Dendritic cell treated with granulocyte-macrophage colony-stimulating factor and Interleukin-4, amounts not matched to agents 40 ng/mL and 50 ng/mL, for 4 days (primary cell): ENCODE results near the gene FASTKD3.
A peak's percentile ranks its signal among the peaks of the same experiment; 100 is the strongest.

Experiments used
- H3K27ac Mint-ChIP-seq: one replicate; pipeline ENCODE4 v1.8.0; 2022; ENCODE audit warnings: mild to moderate bottlenecking, mixed read lengths
- H3K27me3 Mint-ChIP-seq: one replicate; pipeline ENCODE4 v1.8.0; 2022; ENCODE audit warnings: mild to moderate bottlenecking, mixed read lengths
- H3K36me3 Mint-ChIP-seq: one replicate; pipeline ENCODE4 v1.8.0; 2022; ENCODE audit warnings: low read depth, mixed read lengths
- H3K4me1 Mint-ChIP-seq: one replicate; pipeline ENCODE4 v1.8.0; 2022; ENCODE audit warnings: low read depth, mixed read lengths
- H3K4me3 Mint-ChIP-seq: one replicate; pipeline ENCODE4 v1.8.0; 2022; ENCODE audit warnings: mild to moderate bottlenecking, moderate library complexity, mixed read lengths
- H3K9me3 Mint-ChIP-seq: one replicate; pipeline ENCODE4 v1.8.0; 2022; ENCODE audit warnings: mixed read lengths
- intact Hi-C: fragments of 100-400 bp; cut with micrococcal nuclease; formaldehyde crosslinking; loops from one replicate; pipeline ENCODE4 v1.15.0; 2022

The FASTKD3 gene

DNA sequence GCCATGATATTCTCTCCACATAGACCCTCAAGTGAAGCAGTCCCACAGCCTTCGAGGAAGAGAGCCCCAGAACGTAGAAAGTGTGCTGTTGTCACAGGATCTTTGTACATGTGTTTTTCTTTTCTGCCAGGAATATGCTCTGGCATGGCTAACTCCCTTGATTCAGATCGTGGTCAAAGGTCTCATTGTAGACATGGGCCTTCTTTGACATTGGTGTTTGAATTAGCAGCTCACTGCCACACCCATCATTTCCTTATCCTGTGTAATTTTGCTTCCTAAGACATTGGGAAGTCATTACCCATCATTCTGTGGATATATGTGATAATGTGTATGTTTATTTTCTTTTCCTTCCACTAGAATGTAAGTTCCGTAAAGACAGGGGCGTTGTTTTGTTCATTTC is 25.6 kb upstream of the FASTKD3 start:
- H3K4me1 Mint-ChIP-seq, result peaks cover 9% of the 10 kb centered on the region
- H3K27me3 Mint-ChIP-seq, result no peaks in the 10 kb centered on the region
- H3K9me3 Mint-ChIP-seq, result no peaks in the 10 kb centered on the region
- no peak overlapping the region for H3K4me3 Mint-ChIP-seq
- H3K27ac Mint-ChIP-seq, result no peak overlapping the region
- intact Hi-C loops, result no loop called here
- H3K36me3 Mint-ChIP-seq, result peaks cover 88% of the 10 kb centered on the region

DNA sequence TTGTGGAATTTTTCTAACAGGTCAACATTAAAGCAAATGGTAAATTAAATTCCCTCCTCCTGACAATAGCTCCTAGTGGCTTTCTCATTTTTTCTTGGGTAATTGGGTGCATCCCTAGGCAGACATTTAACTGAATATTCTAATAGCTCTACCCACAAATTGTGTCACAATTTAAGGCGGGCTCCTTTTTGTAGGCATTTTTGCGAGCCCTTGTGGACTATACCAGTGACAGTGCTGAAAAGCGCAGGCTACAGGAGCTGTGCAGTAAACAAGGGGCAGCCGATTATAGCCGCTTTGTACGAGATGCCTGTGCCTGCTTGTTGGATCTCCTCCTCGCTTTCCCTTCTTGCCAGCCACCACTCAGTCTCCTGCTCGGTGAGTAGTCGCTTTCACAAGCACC is 20.1 kb upstream of the FASTKD3 start:
- H3K27ac Mint-ChIP-seq, result no peak overlapping the region
- H3K4me1 Mint-ChIP-seq, result peaks cover 1% of the 10 kb centered on the region
- H3K27me3 Mint-ChIP-seq, result no peaks in the 10 kb centered on the region
- intact Hi-C loops, result no loop called here
- H3K4me3 Mint-ChIP-seq, result no peak overlapping the region
- peaks cover 93% of the 10 kb centered on the region for H3K36me3 Mint-ChIP-seq
- H3K9me3 Mint-ChIP-seq, result no peaks in the 10 kb centered on the region

DNA sequence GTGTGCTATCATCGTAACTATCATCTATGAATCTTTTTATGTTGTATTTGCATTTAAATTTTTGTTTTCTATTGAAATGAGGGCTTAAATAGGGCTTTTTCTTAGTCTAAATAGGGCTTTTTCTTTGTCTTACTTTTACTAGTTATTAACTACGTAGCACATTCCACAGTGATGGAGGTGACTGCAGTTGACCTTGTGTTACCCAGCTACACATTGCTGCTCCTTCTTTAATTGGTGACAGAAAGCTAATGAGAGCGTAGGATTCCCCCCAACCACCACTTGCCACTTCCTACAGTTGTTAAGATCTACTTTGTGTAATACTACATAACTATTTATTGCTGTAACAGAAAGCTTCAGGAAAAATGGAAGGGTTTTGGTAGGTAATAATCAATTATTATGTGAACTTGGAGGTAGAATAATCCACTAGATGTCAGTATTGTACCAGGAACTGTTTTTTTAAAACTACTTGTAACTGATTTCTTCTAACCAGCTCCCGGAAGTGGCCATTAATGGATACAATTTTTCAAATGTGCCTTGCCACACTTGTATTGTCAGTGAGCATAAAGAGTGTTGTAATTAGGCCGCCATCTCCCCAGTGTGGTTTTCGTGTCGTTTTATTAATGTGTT is 18.1 kb upstream of the FASTKD3 start:
- intact Hi-C loops, result no loop called here
- Mint-ChIP-seq H3K36me3 (peaks cover 90% of the 10 kb centered on the region), H3K4me1 (peaks cover 3% of the 10 kb centered on the region), H3K9me3 (no peaks in the 10 kb centered on the region), H3K4me3 (no peak overlapping the region), H3K27ac (no peak overlapping the region), H3K27me3 (no peaks in the 10 kb centered on the region)

DNA sequence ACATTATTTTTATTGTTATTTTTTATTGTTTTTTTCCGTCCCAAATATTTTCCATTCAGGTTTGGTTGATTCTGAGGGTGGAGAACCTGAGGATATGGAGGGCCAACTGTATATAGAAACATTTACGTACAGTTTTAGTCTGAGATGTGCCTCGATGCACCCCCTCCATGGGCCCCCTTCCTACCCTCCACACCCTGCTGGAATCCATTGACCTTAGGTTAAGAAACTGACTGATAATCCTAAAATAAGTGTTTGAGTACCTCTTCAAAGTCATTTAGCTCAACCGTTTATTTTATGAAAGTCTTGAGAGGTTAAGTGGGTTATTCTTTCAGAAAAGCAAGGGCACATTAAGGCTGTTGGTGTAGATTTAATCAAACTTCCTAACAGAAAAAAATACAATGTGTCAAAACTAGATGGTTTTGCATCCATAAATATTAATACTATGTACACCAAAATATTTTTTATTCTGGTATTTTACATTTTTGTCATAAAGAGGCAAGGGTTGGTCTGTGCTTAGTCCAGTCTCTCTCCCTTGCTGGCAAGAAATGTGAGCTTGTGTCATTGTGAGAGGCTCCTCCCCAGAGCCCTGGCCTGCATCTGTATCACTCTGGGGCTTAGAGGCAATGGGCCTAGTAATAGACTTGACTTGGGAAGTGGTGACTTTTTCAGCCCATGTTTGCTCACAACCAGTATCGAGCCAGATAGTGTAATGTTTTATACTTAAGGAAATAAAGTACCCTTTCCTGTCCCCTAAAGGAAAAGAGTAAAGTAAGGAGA is 15.8 kb upstream of the FASTKD3 start:
- H3K27ac Mint-ChIP-seq, result no peak overlapping the region
- no peaks in the 10 kb centered on the region for H3K9me3 Mint-ChIP-seq
- H3K4me1 Mint-ChIP-seq, result peaks cover 20% of the 10 kb centered on the region
- H3K4me3 Mint-ChIP-seq, result no peak overlapping the region
- peaks cover 97% of the 10 kb centered on the region for H3K36me3 Mint-ChIP-seq
- intact Hi-C loops, result no loop called here
- no peaks in the 10 kb centered on the region for H3K27me3 Mint-ChIP-seq

DNA sequence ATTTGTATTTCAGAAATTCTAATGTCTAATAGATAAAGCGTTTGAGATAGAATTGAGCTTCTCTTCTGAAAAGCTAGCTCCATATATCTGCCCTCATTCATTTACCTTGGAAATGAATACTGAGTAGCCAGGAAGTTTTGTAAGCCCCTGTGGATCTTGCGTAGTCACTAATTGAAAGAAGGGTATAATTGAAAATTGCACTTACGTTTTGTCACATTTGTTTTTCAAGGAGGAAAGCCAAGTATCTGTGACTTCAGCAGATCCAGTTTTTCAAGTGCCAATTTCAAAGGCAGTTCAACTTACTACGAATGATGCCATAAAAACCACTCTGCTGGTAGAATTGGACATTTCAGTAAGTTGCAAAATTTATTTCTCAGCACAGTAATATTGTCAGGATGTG is 14.1 kb upstream of the FASTKD3 start:
- Mint-ChIP-seq H3K9me3 (no peaks in the 10 kb centered on the region), H3K4me1 (peaks cover 36% of the 10 kb centered on the region), H3K36me3 (peaks cover 92% of the 10 kb centered on the region), H3K27me3 (no peaks in the 10 kb centered on the region), H3K4me3 (no peak overlapping the region), H3K27ac (no peak overlapping the region)
- intact Hi-C loops, result no loop called here

DNA sequence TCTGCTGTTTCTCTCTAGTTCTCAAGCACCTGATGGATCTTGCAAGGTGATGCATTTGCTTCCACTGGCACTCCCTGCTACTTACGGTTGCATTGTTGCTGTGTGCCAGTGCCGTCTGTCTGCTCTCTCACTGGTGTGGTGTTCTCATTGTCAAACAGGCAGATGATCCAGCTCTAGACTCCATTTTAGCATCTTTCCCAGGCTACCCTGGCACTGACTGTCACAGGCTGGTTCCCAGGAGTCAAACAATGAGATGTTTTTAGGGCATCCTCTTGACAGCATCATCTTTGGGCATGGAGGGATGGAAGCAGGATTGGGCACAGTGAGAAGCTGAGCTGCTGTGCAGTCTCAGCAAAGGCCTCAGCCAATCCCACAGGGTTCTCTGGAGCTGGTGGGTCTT is 13.0 kb upstream of the FASTKD3 start:
- peaks cover 42% of the 10 kb centered on the region for H3K4me1 Mint-ChIP-seq
- no peak overlapping the region for H3K4me3 Mint-ChIP-seq
- H3K27ac Mint-ChIP-seq, result no peak overlapping the region
- H3K27me3 Mint-ChIP-seq, result no peaks in the 10 kb centered on the region
- intact Hi-C loops, result no loop called here
- H3K36me3 Mint-ChIP-seq, result peaks cover 92% of the 10 kb centered on the region
- no peaks in the 10 kb centered on the region for H3K9me3 Mint-ChIP-seq

DNA sequence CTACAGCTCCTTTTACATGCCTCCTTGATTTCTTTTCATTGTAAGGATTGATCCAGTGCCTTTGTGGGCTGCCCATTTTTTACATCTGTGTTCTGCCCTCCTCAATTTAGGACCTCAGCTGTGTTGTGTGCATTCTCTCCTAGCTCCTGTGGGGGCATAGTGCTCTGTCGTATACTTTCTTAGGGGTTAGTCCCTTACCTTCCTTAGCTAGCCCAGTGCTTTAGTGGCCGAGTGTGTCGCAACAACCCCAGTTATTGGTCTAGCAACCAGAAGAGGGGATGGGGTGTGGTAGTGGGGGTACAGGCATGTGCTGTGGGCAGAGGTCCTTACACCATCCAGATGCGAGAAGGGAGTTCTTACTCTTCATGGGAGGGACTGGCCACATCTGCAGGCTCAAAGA is 12.3 kb upstream of the FASTKD3 start:
- Mint-ChIP-seq H3K4me3 (no peak overlapping the region), H3K27me3 (no peaks in the 10 kb centered on the region), H3K36me3 (peaks cover 92% of the 10 kb centered on the region), H3K4me1 (peaks cover 49% of the 10 kb centered on the region), H3K27ac (peak overlapping the region; percentile 66), H3K9me3 (no peaks in the 10 kb centered on the region)
- intact Hi-C loops, result no loop called here

DNA sequence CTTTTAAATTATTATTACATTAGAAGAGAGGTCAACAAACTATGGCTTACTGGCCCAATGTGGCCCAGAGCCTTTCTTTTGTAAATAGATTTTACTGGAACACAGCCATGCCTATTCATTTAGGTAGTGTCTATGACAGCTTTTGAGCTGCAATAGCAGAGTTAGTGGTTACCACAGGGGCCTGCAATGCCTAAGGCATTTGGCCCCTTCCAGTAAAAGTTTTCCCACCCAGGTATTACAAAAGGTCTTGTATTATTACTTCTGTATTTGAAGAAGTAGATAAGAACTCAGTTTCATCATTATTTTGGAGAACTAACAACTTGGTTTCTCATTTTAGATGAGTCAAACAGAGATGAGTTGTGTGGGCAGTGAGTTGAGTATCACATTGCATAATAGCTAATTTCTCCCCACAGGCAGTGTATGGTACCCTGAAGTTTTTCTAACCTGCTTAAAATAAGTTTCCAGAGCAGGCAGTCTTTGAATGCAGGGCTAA is 9.6 kb upstream of the FASTKD3 start:
- Mint-ChIP-seq H3K9me3 (no peaks in the 10 kb centered on the region), H3K4me1 (peaks cover 57% of the 10 kb centered on the region), H3K27me3 (no peaks in the 10 kb centered on the region), H3K36me3 (peaks cover 84% of the 10 kb centered on the region), H3K27ac (peak overlapping the region; percentile 61), H3K4me3 (no peak overlapping the region)
- intact Hi-C loops, result no loop called here

DNA sequence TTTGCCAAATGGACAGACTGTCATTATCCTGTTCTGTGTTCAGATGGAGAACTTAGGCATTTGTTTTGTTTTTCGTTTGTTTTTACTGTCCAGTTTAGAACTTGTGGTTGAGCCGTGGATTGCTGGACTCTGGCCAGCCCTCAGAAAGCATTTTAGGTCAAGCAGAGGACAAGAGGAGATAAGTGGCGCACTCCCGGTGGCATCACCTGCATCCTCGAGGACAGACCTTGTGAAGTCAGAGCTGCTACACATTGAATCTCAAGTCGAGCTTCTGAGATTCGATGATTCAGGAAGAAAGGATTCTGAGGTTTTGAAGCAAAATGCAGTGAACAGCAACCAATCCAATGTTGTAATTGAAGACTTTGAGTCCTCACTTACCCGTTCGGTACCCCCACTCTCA is 9.0 kb upstream of the FASTKD3 start:
- H3K9me3 Mint-ChIP-seq, result no peaks in the 10 kb centered on the region
- H3K4me1 Mint-ChIP-seq, result peaks cover 62% of the 10 kb centered on the region
- H3K27ac Mint-ChIP-seq, result peak overlapping the region; percentile 61
- H3K36me3 Mint-ChIP-seq, result peaks cover 84% of the 10 kb centered on the region
- no peaks in the 10 kb centered on the region for H3K27me3 Mint-ChIP-seq
- no peak overlapping the region for H3K4me3 Mint-ChIP-seq
- intact Hi-C loops, result no loop called here

DNA sequence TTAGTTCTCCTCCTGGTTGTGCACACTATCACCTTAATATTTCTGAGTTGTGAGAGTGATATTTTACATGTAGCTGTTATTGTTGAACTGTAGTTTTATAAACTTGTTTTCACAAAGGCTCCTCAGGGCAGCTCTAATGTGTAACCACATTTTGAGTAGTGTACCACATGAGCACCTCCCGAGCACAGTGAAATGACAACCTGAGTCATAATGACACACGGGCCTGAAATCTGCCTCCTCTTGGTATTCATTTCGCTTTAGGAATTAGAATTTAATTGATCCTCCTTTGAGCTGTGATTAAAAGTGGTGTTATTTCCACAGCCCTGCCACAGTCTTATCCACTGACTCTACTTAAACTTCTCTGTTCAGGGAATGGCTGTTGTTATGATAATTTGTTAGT is 8.0 kb upstream of the FASTKD3 start:
- intact Hi-C loops, result no loop called here
- Mint-ChIP-seq H3K27me3 (no peaks in the 10 kb centered on the region), H3K36me3 (peaks cover 85% of the 10 kb centered on the region), H3K4me1 (peaks cover 68% of the 10 kb centered on the region), H3K27ac (no peak overlapping the region), H3K9me3 (no peaks in the 10 kb centered on the region), H3K4me3 (no peak overlapping the region)

DNA sequence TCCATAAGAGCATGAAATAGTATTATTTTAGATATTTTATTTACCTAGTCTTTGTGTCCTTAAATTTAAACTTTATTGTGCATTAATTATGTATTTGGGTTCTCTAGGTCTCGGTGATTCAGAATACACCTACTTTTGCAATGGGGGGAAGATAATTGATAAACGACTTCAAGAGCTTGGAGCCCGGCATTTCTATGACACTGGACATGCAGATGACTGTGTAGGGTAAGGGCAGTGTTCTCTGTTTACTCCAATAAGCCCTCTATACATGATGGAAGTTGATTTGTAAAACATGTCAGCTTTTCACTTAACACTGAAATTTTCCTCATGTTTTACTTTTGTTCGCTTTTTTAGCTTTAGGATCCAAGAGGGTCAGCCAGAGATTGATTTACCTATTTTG is 6.3 kb upstream of the FASTKD3 start:
- intact Hi-C loops, result no loop called here
- H3K4me1 Mint-ChIP-seq, result peaks cover 71% of the 10 kb centered on the region
- no peak overlapping the region for H3K4me3 Mint-ChIP-seq
- H3K36me3 Mint-ChIP-seq, result peaks cover 80% of the 10 kb centered on the region
- no peaks in the 10 kb centered on the region for H3K27me3 Mint-ChIP-seq
- no peak overlapping the region for H3K27ac Mint-ChIP-seq
- H3K9me3 Mint-ChIP-seq, result no peaks in the 10 kb centered on the region

DNA sequence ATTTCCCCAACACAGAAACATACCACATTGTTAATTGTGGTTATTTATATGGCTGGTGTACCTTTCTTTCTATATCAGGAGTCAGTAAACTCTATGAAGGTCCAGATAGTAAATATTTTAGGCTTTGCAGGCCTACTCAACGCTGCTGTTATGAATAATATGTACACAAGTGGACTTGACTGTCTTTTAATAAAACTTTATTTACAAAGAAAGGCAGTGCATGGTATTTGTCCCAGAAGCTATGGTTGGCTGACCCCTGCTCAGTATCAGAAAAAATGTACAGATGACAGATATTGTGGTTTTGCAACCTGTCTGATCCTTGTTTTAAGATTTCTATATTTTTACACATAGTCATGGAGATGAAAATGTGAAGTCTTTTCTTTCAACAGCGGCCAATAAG is 5.8 kb upstream of the FASTKD3 start:
- peaks cover 73% of the 10 kb centered on the region for H3K4me1 Mint-ChIP-seq
- peaks cover 75% of the 10 kb centered on the region for H3K36me3 Mint-ChIP-seq

DNA sequence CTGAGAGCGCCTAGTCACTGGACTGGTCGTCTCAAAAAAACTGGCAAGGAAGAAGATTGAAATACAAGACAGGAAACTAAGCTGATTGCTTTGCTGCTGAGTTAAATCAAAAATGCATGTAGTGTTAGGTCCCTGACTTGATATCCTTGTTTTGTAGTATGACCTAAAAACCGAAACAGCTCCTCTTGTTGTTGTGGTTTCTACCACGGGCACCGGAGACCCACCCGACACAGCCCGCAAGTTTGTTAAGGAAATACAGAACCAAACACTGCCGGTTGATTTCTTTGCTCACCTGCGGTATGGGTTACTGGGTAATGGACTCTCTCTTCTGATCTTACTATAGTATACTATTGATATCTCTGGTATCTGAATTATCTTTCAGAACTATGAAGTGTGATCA is 4.4 kb upstream of the FASTKD3 start:
- no peak overlapping the region for H3K4me3 Mint-ChIP-seq
- no peaks in the 10 kb centered on the region for H3K27me3 Mint-ChIP-seq
- peak overlapping the region; percentile 26 for H3K27ac Mint-ChIP-seq
- H3K4me1 Mint-ChIP-seq, result peaks cover 64% of the 10 kb centered on the region
- intact Hi-C loops, result no loop called here
- no peaks in the 10 kb centered on the region for H3K9me3 Mint-ChIP-seq
- peaks cover 79% of the 10 kb centered on the region for H3K36me3 Mint-ChIP-seq

More for the DNA sequence above, 5.8 kb upstream of the FASTKD3 start:
- intact Hi-C loops, result no loop called here
- H3K9me3 Mint-ChIP-seq, result no peaks in the 10 kb centered on the region
- H3K4me3 Mint-ChIP-seq, result no peak overlapping the region
- no peak overlapping the region for H3K27ac Mint-ChIP-seq
- H3K27me3 Mint-ChIP-seq, result no peaks in the 10 kb centered on the region

DNA sequence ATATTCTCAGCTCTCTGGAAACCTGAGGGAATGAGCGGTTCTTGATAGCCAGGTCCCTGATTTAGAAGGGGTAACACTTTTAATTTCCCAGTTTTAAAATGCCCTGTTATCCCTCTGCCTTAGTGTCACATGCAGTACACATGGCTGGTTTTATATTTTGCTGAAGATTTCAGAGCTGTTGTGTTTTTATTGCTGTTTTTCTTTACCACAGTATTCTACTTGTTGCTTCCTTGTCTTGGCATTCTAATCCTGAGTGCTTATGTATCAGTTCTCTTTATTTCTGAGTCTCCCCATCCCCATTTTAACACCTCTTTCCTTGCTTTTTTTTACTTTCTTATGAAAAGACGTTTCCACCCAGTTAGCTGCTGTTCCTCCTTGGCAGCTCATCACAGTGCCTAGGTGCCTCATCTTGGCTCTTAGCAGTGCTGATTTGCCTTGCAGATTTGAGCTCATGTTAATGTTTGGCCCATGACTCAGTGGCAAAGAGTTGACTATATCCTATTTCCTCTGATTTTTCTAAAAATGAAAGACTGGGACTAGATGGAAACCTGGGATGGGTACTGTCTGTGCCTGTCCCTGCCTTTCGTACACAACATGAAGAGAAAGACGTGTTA is 3.8 kb upstream of the FASTKD3 start:
- Mint-ChIP-seq H3K4me1 (peaks cover 64% of the 10 kb centered on the region), H3K27me3 (no peaks in the 10 kb centered on the region), H3K36me3 (peaks cover 74% of the 10 kb centered on the region), H3K27ac (peak overlapping the region; percentile 26), H3K4me3 (no peak overlapping the region), H3K9me3 (no peaks in the 10 kb centered on the region)
- intact Hi-C loops, result no loop called here
